Measurements from ENCODE around the gene IL20RA. TPM values are rescaled to one million over a fixed set of nuclear protein-coding genes. Genes with fewer than 3 reads are reported as not detected.

The IL20RA gene
- total and polyA plus RNA-seq, 2 experiments from 2014 or later = 2.6 to 3.5 TPM

GRCh38 chr6:136952714-136953260 is 92.0 kb downstream of the IL20RA start:
- no peaks in the 10 kb centered on the region for H3K36me3 ChIP-seq (ENCODE audit: insufficient read depth)
- peaks cover 7% of the 10 kb centered on the region; the same call in 1 of the 2 replicates for H3K9me2 ChIP-seq (ENCODE audit: insufficient read depth)
- H3K4me3 ChIP-seq = no peak overlapping the region
- H3K79me2 ChIP-seq (replicated peaks; ENCODE audit: insufficient read depth) = no peaks in the 10 kb centered on the region
- ATAC-seq (no peak), DNase-seq (ENCODE audit: low spot score) (no peak)
- no peak overlapping the region for H3K4me2 ChIP-seq
- H3K4me1 ChIP-seq (ENCODE audit: insufficient read depth) = peaks cover 15% of the 10 kb centered on the region
- Mint-ChIP-seq H3K4me1 (peaks cover 28% of the 10 kb centered on the region), H3K4me3 (no peak overlapping the region), H3K36me3 (ENCODE audit: low read depth) (peaks cover 13% of the 10 kb centered on the region), H3K27ac (no peak overlapping the region), H3K27me3 (ENCODE audit: insufficient read depth, low read depth, poor library complexity) (peaks cover 4% of the 10 kb centered on the region), H3K9me3 (peaks cover 16% of the 10 kb centered on the region)
- TF ChIP-seq JUNB (IDR thresholded peaks at IDR 0.05; ENCODE audit: unreplicated experiment) (no peak), POLR2AphosphoS5 (IDR thresholded peaks at IDR 0.05; ENCODE audit: low read depth) (no peak), EZH2 (IDR thresholded peaks at IDR 0.05; ENCODE audit: low read depth, unreplicated experiment) (no peak), EZH2phosphoT487 (IDR thresholded peaks at IDR 0.05; ENCODE audit: unreplicated experiment) (no peak), CREB1 (CRISPR knock-in tag; IDR thresholded peaks at IDR 0.05; ENCODE audit: low read depth) (no peak), NANOG (IDR thresholded peaks at IDR 0.05; ENCODE audit: borderline replicate concordance) (no peak), ZNF114 (CRISPR knock-in tag; IDR thresholded peaks at IDR 0.05) (no peak)
- TF ChIP-seq, protein P1, sequence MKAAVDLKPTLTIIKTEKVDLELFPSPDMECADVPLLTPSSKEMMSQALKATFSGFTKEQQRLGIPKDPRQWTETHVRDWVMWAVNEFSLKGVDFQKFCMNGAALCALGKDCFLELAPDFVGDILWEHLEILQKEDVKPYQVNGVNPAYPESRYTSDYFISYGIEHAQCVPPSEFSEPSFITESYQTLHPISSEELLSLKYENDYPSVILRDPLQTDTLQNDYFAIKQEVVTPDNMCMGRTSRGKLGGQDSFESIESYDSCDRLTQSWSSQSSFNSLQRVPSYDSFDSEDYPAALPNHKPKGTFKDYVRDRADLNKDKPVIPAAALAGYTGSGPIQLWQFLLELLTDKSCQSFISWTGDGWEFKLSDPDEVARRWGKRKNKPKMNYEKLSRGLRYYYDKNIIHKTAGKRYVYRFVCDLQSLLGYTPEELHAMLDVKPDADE (IDR thresholded peaks at IDR 0.05) = no peak
- TF ChIP-seq, protein P2, sequence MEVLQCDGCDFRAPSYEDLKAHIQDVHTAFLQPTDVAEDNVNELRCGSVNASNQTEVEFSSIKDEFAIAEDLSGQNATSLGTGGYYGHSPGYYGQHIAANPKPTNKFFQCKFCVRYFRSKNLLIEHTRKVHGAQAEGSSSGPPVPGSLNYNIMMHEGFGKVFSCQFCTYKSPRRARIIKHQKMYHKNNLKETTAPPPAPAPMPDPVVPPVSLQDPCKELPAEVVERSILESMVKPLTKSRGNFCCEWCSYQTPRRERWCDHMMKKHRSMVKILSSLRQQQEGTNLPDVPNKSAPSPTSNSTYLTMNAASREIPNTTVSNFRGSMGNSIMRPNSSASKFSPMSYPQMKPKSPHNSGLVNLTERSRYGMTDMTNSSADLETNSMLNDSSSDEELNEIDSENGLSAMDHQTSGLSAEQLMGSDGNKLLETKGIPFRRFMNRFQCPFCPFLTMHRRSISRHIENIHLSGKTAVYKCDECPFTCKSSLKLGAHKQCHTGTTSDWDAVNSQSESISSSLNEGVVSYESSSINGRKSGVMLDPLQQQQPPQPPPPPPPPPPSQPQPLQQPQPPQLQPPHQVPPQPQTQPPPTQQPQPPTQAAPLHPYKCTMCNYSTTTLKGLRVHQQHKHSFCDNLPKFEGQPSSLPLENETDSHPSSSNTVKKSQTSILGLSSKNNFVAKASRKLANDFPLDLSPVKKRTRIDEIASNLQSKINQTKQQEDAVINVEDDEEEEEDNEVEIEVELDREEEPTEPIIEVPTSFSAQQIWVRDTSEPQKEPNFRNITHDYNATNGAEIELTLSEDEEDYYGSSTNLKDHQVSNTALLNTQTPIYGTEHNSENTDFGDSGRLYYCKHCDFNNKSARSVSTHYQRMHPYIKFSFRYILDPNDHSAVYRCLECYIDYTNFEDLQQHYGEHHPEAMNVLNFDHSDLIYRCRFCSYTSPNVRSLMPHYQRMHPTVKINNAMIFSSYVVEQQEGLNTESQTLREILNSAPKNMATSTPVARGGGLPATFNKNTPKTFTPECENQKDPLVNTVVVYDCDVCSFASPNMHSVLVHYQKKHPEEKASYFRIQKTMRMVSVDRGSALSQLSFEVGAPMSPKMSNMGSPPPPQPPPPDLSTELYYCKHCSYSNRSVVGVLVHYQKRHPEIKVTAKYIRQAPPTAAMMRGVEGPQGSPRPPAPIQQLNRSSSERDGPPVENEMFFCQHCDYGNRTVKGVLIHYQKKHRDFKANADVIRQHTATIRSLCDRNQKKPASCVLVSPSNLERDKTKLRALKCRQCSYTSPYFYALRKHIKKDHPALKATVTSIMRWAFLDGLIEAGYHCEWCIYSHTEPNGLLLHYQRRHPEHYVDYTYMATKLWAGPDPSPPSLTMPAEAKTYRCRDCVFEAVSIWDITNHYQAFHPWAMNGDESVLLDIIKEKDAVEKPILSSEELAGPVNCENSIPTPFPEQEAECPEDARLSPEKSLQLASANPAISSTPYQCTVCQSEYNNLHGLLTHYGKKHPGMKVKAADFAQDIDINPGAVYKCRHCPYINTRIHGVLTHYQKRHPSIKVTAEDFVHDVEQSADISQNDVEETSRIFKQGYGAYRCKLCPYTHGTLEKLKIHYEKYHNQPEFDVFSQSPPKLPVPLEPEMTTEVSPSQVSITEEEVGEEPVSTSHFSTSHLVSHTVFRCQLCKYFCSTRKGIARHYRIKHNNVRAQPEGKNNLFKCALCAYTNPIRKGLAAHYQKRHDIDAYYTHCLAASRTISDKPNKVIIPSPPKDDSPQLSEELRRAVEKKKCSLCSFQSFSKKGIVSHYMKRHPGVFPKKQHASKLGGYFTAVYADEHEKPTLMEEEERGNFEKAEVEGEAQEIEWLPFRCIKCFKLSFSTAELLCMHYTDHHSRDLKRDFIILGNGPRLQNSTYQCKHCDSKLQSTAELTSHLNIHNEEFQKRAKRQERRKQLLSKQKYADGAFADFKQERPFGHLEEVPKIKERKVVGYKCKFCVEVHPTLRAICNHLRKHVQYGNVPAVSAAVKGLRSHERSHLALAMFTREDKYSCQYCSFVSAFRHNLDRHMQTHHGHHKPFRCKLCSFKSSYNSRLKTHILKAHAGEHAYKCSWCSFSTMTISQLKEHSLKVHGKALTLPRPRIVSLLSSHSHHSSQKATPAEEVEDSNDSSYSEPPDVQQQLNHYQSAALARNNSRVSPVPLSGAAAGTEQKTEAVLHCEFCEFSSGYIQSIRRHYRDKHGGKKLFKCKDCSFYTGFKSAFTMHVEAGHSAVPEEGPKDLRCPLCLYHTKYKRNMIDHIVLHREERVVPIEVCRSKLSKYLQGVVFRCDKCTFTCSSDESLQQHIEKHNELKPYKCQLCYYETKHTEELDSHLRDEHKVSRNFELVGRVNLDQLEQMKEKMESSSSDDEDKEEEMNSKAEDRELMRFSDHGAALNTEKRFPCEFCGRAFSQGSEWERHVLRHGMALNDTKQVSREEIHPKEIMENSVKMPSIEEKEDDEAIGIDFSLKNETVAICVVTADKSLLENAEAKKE (CRISPR knock-in tag; IDR thresholded peaks at IDR 0.05) = no peak
- TF ChIP-seq, protein P3, sequence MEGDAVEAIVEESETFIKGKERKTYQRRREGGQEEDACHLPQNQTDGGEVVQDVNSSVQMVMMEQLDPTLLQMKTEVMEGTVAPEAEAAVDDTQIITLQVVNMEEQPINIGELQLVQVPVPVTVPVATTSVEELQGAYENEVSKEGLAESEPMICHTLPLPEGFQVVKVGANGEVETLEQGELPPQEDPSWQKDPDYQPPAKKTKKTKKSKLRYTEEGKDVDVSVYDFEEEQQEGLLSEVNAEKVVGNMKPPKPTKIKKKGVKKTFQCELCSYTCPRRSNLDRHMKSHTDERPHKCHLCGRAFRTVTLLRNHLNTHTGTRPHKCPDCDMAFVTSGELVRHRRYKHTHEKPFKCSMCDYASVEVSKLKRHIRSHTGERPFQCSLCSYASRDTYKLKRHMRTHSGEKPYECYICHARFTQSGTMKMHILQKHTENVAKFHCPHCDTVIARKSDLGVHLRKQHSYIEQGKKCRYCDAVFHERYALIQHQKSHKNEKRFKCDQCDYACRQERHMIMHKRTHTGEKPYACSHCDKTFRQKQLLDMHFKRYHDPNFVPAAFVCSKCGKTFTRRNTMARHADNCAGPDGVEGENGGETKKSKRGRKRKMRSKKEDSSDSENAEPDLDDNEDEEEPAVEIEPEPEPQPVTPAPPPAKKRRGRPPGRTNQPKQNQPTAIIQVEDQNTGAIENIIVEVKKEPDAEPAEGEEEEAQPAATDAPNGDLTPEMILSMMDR (conservative IDR thresholded peaks at IDR 0.05; ENCODE audit: low read depth in 2 of 2) = no peak
- H2AFZ ChIP-seq = peak overlapping the region; percentile 7; the same call in 1 of the 2 replicates
- no peaks in the 10 kb centered on the region for H3F3A ChIP-seq (replicated peaks; ENCODE audit: low read depth)
- no peaks in the 10 kb centered on the region for H4K20me1 ChIP-seq (replicated peaks; ENCODE audit: insufficient read depth)
- no peak overlapping the region for H3K27ac ChIP-seq (ENCODE audit: low read depth)
- no peaks in the 10 kb centered on the region for H3K27me3 ChIP-seq (ENCODE audit: insufficient read depth)
